NCI-H2107 treated with DMSO at 0.1 percent for 48 hours (cell line): ENCODE data around the gene WIZ.
A peak's percentile ranks its signal among the peaks of the same experiment; 100 is the strongest.
"Not testable (repeated sequence)": the region's sequence is repeated elsewhere in the genome, so short reads cannot be mapped to it uniquely, and the experiment has no call there.

Experiments used
- DNase-seq: peaks from one replicate; lab custom pipeline; 2025; ENCODE audit not compliant: unreplicated experiment; lab: John Stamatoyannopoulos, UW

The WIZ gene

DNA sequence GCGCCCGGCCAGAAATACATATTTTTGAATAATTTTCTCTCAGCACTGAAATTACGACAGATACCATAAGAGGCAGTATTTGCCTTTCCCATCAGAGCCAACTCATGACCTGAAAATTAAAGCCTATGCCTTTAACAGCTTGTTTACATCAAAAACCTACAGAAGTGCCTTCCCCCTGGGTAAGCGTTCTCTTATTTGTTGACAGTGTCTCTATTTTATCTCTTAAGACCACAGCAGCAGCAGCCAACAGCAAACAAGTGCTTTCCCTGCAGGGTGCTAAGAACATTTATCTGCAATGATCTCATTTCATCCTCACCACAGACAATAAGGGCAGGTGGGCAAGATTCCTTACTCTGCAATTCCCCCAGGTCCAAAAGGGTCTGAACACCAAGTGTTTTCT lies 36.9 kb downstream of the WIZ start:
- DNase-seq = peak; percentile 47

DNA sequence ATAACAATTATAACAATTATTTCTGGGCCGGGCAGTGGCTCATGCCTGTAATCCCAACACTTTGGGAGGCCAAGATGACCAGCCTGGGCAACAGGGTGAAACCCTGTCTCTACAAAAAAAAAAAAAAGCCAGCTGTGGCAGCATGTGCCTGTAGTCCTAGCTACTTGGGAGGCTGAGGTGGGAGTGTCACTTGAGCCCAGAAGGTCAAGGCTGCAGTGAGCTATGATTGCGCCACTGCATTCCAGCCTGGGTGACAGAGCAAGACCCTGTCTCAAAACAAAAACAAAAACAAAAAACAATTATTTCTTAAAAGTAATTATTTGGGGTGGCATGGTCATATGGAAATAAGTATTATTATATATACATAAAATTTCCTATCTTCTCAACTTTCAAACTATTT lies 38.4 kb downstream of the WIZ start:
- not testable (repeated sequence) for DNase-seq

DNA sequence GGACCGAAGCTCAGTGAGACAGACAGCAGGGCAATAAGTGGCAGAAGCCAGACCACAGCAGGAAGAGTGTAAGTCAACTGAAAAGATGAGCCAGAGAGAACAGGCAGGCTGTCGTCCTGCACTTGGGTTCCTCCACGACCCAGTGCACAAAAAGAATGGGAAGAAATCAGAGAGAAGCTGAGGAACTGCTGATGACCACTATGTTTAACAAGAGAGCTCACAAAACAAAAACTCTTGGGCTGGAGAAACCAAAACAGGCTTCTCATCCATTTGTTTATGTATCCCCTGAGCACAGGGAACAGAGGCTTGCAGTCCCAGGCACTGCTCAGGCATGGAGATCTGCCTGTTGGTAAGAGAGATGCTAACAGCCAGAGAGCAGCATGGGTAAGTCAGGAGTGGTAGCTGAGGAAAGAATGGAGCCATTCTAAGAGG lies 45.0 kb downstream of the WIZ start:
- no peak for DNase-seq

DNA sequence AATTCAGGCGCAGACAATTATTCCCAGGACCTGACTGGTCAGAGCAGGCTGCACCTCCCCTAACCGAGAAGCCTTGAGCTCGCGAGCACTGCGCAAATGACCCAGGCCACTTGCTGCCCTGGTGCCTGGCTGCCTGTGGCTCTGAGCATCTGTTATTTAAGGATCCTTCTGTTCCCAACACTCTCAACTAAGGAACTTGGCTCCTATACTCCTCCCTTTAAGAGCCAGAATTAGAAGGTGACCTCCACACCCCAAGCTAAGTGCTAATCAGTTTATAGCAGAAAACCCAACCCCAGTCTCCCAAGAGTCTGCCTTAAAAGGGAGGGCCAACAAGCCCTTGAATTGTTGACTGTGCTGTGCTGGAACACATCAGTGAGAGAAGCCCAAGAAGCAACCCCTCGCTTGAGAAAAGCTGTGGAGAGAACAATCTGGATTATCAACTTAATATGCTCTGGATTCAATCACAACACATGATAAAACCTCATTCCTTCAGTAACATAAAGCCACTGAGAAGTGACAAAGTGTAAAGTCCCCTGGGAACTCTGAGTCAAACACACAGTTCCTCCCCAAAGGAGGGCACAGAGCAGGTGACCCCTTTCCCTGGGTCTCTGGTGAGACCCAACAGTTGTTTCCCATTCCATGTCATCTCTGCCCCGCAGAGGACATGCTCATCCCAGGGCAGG lies 45.5 kb downstream of the WIZ start:
- DNase-seq = no peak

DNA sequence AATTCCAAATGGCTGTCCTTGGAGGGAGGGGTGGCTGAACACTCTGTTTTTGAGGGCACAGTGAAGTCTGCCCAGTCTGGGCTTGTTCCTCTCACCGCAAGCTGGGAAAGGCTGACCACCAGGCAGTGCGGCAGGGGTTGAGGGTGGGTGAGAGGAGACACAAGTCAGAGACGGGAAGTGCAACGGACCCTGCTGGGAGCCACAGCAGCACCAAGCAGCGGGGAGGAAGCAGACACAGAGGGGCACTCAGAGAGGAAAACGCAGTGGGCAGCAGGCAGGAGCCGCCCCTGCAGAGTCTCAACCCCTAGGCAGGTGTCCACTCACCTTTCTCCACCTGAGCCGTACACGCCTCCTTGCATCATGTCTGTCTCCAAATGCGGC lies 46.6 kb downstream of the WIZ start:
- no peak for DNase-seq

DNA sequence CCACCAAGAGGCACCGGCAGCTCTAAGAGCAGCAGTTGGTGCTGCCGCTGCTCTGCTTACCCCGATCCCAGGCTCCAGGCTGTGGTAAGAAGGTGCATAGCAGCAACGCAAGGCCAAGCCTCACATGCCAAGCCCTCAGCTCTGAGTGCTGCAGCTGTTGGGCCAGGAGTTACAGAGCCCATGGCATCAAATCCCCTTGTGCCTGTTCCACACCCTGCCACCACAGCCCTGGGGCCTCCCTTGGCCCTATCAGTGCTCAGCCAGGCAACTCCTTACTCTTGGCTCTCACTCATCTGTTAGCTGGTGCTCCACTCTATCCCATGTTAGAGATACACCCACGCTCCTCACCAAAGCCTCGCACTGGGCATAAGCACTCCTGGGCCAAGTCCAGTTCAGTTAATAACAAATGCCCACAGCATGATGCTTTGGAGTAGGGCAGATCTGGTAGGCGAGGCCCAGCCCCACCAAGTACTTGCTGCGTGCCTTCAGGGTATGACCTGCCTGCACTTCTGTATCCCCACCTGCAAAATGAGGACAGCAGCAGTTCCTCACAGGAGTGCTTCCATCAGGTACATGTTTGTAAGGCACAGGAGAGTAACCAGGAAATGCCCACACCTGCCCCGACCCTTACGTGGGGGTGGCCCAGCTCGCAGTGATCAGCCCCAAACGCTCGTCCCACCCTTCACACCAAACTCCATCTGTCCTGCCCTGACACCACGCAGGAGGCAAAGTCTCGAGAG lies 47.2 kb downstream of the WIZ start:
- no peak for DNase-seq

DNA sequence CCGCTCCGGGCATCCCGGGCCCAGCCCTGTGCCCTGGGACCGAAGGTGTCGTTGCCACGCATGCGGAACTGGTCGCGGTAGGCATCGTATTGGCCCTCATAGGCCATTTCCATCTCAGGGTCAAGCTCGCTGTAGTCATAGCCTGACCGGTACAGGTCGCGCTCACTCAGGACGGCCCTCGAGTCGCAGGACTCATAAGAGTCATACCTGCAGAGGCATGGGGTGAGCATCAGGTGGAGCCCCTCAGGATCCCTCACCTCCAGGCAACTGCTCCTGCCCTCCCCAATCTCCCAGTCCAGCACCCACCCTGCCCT lies 48.4 kb downstream of the WIZ start:
- no peak for DNase-seq

DNA sequence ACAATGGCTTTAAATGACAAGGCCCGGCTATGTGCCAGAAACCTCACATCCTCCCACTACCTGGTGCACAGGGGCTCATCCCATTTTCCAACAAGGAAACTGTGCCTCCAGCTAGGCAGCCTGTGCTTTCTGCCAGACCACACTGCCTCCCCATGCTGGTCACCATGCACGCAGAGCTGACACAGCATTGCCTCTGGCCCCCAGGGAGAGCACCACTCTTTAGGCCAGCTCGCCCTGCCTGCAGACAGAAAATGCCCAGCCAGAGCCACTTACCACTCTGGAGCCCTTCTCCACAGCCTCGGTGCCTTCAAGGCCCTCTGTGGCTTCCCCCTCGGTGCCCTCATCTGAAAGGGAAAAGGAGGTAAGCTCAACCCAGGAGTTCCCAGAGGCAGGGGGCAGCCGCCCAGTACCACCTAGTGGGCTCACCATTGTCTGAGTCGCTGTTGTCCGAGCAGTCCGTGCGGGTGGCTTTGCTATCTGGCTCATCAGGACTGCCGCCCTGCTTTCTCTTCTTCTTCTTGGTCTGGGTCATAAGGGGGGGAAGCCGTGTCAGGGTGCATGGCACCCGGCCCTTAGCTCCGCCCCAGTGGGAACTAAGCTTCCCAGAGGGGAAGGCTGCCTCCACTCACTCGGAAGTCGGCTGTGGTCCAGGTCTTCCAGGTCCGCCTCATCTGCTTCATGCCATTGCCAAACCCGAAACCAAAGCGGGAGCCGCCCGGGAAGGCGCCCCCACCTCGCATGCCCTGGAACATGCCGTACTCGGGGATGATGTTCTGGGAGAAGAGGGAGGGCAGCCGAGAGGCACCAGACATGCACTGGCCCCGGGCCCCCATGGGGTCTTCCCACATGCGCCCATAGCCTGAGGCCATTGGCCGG lies 49.0 kb downstream of the WIZ start:
- no peak for DNase-seq

DNA sequence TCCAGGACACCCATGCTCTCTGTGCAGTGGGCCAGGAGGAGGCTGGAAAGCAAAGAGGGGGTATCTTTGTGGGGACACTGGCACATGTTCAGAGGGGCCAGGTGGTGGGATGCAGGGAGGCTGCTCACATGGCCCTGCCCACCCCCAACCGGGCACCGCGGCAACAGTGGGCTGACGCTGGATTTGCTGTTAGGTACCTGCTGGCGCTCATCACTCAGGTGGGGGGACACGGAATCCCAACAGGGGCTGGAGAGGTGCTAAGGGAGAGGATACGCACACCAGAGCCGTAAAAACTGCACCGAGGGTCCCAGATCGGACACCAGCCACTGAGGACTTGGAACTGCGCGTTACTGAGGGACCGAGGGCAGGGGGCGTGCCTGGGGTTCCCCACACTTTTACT lies 50.1 kb downstream of the WIZ start:
- DNase-seq = no peak

DNA sequence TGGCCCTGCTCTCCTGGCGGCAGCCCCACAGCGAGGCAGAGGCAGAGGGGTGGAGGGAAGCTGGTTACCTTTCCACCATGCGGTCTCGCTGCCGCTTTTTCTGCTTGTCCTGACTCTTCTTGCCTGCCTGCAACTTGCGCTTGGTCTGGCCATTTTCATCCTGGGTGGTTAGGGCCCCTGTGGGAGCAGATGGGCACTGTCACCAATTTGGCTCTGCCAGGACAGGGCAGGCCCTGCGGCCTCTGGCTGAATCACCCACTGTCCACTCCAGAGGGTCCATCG lies 50.6 kb downstream of the WIZ start:
- DNase-seq = no peak

DNA sequence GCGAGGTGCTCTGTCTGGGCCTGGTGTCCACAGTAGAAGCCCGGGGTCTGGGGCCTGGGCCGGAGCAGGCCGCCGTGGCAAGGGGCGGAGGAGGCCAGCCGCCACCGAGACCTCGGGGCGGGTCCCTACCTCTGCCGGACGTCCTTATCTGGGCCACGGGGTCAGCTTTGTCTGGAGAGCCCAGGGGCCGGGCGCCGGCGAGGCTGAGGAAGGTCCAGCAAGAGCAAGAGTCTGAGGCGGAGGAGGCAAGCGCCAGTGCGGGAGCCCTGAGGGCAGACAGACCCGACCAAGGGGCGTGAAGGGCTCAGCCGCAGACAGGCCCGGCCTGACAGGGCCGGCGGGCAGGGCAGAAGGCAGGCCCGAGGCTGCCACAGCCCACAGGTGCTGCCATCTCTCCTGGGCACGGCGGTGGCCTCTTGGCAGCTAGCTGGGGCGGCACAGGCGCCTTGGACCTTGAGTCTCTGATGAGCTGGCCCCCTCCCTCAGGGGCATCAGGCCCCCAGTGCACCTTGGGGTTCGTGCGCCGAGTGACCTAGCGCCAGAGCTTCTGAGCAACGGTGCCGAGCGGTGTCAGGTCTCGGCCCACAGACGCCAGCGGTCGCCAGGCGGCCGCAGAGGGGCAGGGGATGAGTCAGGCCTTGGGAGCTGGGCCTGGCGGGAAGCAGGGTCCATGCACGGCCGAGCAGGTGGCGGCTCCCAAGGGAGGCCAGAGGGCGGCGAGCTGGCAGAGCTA lies 51.1 kb downstream of the WIZ start:
- no peak for DNase-seq

DNA sequence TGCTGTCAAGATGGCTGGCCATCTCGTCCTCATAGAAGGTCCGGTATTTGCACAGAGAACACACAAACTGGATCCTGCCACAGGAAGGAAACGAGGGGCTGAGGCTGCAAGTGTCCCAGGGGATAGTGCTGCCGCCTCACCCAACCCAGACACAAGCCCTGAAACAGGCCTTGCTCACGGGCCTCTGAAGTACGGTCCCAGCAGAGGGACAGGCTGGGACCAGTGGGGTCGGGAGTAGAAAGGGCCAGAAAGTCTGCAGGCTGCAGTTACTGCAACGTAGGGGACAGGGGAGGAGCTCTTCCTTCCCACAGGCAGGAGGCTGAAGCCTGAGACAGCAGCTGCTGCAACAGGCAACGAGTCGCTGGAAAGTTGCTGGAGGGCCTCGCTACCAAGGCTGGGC lies 52.0 kb downstream of the WIZ start:
- DNase-seq = no peak

DNA sequence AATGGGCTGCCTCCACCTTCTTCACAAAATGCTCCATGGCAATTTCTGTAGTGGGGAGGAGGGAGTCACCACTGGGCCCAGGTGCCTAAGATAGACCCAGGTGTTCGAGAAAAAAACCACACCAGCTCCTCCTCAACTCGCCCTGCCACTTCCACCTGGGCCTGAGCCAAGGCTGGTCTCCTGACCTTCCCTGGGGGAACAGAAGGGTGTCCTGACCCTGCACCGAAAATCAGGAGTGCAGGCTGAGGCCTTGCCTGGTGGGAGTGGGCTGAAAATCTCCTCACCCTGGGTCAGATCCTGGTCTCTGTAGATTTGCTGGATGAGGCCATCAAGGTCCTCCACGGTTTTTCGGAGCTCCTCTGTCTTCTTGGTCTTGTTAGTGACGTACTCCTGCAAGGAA lies 52.5 kb downstream of the WIZ start:
- DNase-seq = no peak

DNA sequence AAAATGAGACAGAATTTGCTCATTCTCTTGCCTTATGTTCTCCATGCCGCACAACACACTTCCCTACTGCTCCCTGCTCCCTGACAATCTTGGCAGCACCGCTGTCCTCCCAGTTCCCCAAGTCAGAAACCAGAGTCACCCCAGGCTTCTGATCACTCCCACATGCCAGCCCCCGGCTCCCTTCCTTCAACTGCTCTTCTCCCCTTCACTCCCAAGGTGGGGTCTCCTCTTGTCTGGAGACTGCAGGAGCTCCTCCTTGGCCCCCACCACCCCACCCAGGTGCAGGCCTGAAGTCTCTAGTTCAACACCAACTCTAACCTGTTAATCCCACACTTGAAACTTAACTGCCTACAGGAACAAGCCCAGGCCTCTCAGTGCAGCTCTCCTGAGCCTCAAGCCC lies 53.3 kb downstream of the WIZ start:
- DNase-seq = no peak

DNA sequence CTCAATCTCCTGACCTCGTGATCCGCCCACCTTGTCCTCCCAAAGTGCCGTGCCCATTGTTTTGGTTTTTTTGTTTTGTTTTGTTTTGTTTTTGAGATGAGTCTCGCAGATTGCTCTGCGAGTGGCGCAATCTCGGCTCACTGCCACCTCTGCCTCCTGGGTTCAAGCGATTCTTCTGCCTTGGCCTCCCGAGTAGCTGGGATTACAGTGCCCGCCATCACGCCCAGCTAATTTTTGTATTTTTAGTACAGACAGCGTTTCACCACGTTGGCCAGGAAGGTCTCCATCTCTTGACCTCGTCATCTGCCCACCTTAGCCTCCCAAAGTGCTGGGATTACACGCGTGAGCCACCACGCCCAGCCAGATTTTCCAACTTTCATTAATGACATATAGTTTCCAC lies 54.5 kb downstream of the WIZ start:
- not testable (repeated sequence) for DNase-seq

DNA sequence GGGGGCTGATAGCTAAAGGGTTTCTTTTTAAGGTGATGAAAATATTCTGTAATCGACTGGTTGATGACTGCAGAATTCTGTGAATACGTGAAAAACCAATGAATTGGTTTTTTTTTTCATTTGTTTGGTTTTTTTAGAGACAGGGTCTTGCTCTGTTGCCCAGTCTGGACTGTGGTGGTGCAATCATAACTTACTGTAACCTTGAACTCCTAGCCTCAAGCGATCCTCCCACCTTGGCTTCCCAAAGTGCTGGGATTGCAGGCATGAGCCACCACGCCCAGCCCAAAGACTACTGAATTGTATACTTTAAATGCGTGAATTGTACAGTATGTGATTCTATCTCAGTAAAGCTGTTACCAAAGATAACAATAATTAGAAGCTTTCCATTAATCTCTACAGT lies 55.3 kb downstream of the WIZ start:
- no peak for DNase-seq

DNA sequence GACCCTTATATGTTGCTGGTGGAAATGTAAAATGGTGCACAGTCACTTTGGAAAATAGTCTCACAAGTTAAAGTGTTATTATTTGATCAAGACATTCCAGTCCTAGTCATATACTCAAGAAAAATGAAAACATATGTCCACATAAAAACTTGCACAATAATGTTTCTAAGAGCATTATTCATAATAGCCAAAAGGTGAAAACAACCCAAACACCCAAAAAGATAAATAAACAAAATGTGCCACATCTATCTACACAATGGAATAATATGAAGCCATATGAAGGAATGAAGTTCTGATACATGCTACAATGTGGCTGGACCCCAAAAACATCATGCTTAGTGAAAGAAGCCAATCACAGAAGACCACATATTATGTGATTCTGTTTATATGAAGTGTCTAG lies 55.8 kb downstream of the WIZ start:
- no peak for DNase-seq

DNA sequence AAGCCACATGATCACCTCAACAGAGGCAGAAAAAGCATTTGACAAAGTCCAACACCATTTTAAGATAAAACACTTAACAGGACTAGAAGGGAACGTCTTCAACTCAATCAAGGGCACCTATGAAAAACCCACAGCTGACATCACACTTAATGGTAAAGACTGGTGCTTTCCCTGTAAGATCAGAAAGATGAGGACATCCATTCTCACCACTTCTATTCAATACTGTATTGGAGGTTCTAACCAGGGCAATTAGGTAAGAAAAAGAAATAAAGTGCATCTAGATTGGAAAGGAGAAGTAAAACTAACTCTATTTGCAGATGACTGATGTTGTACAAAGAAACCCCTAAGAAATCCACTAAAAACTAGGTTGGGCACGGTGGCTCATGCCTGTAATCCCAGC lies 58.9 kb downstream of the WIZ start:
- no peak for DNase-seq

DNA sequence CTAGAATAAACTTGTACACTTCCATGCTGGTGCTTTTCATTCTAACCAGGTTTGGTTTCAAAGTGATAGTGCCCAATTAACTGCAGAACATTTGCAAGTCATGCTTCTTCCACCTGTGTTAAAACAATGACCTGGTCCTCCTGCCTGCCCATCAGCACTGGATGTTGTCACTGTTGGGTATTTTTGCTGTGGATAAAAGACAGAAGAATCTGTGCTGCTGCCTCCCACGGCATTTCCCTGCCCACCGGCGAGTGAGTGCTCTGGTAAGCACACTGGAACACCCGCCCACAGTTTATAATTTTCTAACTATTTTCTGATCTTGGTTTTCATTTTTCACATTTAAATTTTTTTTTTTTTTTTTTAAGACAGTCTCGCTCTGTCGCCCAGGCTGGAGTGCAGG lies 67.9 kb downstream of the WIZ start:
- DNase-seq = no peak

DNA sequence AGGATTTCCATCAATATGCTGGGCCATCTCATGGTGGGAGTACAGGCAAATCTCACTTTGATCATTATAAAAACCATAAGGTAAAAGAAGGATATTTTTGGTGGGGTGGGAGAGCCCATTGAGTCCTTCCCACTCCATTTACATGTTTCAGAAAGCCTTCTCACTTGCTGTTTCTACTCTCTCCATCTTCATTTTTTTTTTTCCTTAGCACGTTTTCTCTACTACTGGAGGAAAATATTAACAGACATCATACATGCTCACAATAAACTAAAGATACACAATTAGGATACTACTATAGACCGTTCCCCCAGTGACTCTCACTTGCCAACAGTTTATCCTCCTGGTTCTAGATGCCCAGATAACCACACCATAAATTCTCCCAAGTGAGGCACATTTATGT lies 68.3 kb downstream of the WIZ start:
- DNase-seq = no peak

DNA sequence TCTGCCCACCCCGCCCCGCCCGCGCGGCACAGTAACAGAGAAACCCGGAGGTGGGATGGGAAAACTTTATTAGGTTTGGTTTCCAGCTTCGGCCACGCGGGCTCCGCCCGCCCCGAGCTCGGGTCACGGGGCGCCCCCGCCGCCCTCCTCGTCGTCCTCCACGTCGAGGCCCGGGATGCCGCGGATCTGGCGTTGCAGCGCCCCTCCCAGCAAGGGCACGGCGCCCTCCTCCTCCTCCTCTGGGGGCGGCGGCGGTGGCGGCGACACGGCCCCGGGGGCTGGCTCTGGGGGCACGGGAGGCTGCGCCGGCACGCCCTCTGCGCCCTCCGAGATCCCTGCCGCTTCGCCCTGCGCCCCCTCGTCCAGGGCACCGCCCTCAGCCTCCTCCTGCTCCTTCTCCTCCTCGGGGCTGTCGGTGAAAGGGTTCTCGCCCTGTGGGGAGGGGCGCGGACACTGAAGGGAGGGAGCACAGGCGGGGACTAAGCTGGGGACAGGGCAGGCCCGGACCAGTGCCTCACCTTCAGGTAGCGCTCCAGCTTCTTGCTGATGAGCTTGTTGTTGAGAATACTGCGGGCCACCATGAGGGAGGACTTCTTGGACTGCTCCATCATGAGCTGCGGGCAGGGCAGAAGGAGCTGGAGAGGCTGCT lies 69.6 kb downstream of the WIZ start:
- DNase-seq = no peak
